Mesenchymal stem cell (in vitro differentiated cells and primary cell): ENCODE data around the gene DNAH10.

Experiments used
- DNase-seq: peaks from one replicate; pipeline ENCODE4 v3.0.0-alpha.2; 2013
- H2AFZ ChIP-seq: one replicate; pipeline ENCODE4 v1.6.1; 2013; ENCODE audit warnings: low read depth, mild to moderate bottlenecking, control low read depth, inconsistent platforms, low read length, moderate library complexity
- H2AK5ac ChIP-seq: 2 replicates; pipeline ENCODE4 v1.6.1; 2013; ENCODE audit warnings: low read length, moderate library complexity, mild to moderate bottlenecking, inconsistent platforms; ENCODE audit not compliant: severe bottlenecking
- H2BK120ac ChIP-seq: one replicate; pipeline ENCODE4 v1.6.1; 2013; ENCODE audit warnings: low read depth, mild to moderate bottlenecking, inconsistent platforms, low read length, moderate library complexity
- H2BK12ac ChIP-seq, 2 experiments: one replicate each; pipeline ENCODE4 v1.6.1; 2013; ENCODE audit warnings: inconsistent platforms in 2 of 2, low read length in 2 of 2, mild to moderate bottlenecking in 2 of 2, moderate library complexity in 2 of 2, control low read depth in 1 of 2
- H2BK15ac ChIP-seq: one replicate; pipeline ENCODE4 v1.6.1; 2013; ENCODE audit warnings: mild to moderate bottlenecking, low read depth, inconsistent platforms; ENCODE audit not compliant: poor library complexity, severe bottlenecking
- H2BK5ac ChIP-seq: 2 replicates; pipeline ENCODE4 v1.6.1; 2013; ENCODE audit warnings: low read depth, mild to moderate bottlenecking, low read length, control low read depth, inconsistent platforms; ENCODE audit not compliant: poor library complexity, severe bottlenecking
- H3K14ac ChIP-seq, 2 experiments: one replicate each; pipeline ENCODE4 v1.6.1; 2013; ENCODE audit warnings: inconsistent platforms in 2 of 2, low read length in 2 of 2, control low read depth in 1 of 2, mild to moderate bottlenecking in 1 of 2, moderate library complexity in 1 of 2
- H3K18ac ChIP-seq, 2 experiments: one replicate each; pipeline ENCODE4 v1.6.1; 2013; ENCODE audit warnings: inconsistent platforms in 2 of 2, low read length in 2 of 2, control low read depth in 1 of 2, low read depth in 1 of 2, mild to moderate bottlenecking in 1 of 2
- H3K23ac ChIP-seq, 2 experiments: one replicate each; pipeline ENCODE4 v1.6.1; 2013; ENCODE audit warnings: inconsistent platforms in 2 of 2, low read length in 2 of 2, mild to moderate bottlenecking in 2 of 2, moderate library complexity in 2 of 2, control low read depth in 1 of 2
- H3K27ac ChIP-seq: 2 replicates; pipeline ENCODE4 v1.5.1; 2013; ENCODE audit warnings: mild to moderate bottlenecking, moderate library complexity, low read length, control low read depth, inconsistent platforms; ENCODE audit not compliant: poor library complexity, severe bottlenecking
- H3K27me3 ChIP-seq, 2 experiments: 2 replicates each; pipeline versions ENCODE4 v1.6.1 to v1.7.0; 2013; ENCODE audit warnings: low read length in 2 of 2, mild to moderate bottlenecking in 2 of 2, moderate library complexity in 2 of 2, control low read depth in 1 of 2, inconsistent platforms in 1 of 2; ENCODE audit not compliant: control insufficient read depth in 1 of 2, insufficient read depth in 1 of 2
- H3K36me3 ChIP-seq, 2 experiments: 2 replicates each; pipeline versions ENCODE4 v1.6.1 to v1.7.0; 2013; ENCODE audit warnings: low read length in 2 of 2, control low read depth in 1 of 2, inconsistent platforms in 1 of 2, low read depth in 1 of 2, mild to moderate bottlenecking in 1 of 2; ENCODE audit not compliant: insufficient read depth in 2 of 2, control insufficient read depth in 1 of 2
- H3K4ac ChIP-seq, 2 experiments: one replicate each; pipeline ENCODE4 v1.6.1; 2013; ENCODE audit warnings: inconsistent platforms in 2 of 2, low read length in 2 of 2, mild to moderate bottlenecking in 2 of 2, moderate library complexity in 2 of 2, control low read depth in 1 of 2, low read depth in 1 of 2
- H3K4me1 ChIP-seq: 2 replicates; pipeline ENCODE4 v1.6.1; 2013; ENCODE audit warnings: low read depth, low read length, control low read depth; ENCODE audit not compliant: control insufficient read depth, insufficient read depth
- H3K4me2 ChIP-seq: 2 replicates; pipeline ENCODE4 v1.6.1; 2013; ENCODE audit warnings: low read length, mild to moderate bottlenecking, inconsistent platforms; ENCODE audit not compliant: poor library complexity, severe bottlenecking
- H3K4me3 ChIP-seq, 2 experiments: 2 replicates each; pipeline versions ENCODE4 v1.5.1 to v1.7.0; 2013; ENCODE audit warnings: low read length in 2 of 2, mild to moderate bottlenecking in 2 of 2, control low read depth in 1 of 2, low read depth in 1 of 2; ENCODE audit not compliant: insufficient read depth in 1 of 2
- H3K79me1 ChIP-seq: replicated peaks from 2 replicates; pipeline ENCODE4 v1.6.1; 2013; ENCODE audit warnings: mild to moderate bottlenecking, control low read depth, low read length, inconsistent platforms; ENCODE audit not compliant: poor library complexity, severe bottlenecking
- H3K9ac ChIP-seq: 2 replicates; pipeline ENCODE4 v1.7.0; 2013; ENCODE audit warnings: mild to moderate bottlenecking, low read length, moderate library complexity
- H3K9me3 ChIP-seq: 2 replicates; pipeline ENCODE4 v1.7.0; 2013; ENCODE audit warnings: mild to moderate bottlenecking, low read length; ENCODE audit not compliant: control insufficient read depth
- H4K8ac ChIP-seq: one replicate; pipeline ENCODE4 v1.6.1; 2013; ENCODE audit warnings: inconsistent platforms, mild to moderate bottlenecking, low read length, moderate library complexity
- H4K91ac ChIP-seq: one replicate; pipeline ENCODE4 v1.6.1; 2013; ENCODE audit warnings: mild to moderate bottlenecking, low read length, inconsistent platforms
- WGBS: methylation state at CpG from one replicate; pipeline ENCODE4 v1.1.7; 2013; ENCODE audit warnings: mixed read lengths; 5-methylcytosine and 5-hydroxymethylcytosine counted together

DNAH10 gene

GRCh38 chr12:123828120-123828519 is 66.0 kb downstream of the DNAH10 start:
- no peaks in the 10 kb centered on the region for H3K4me1 ChIP-seq
- H3K9ac ChIP-seq: no peak overlapping the region
- H3K36me3 ChIP-seq: no peaks in the 10 kb centered on the region
- no peak overlapping the region for H3K4me3 ChIP-seq
- no peak overlapping the region for H2BK120ac ChIP-seq
- no peak overlapping the region for H3K14ac ChIP-seq
- no peak overlapping the region for H3K23ac ChIP-seq
- H3K27ac ChIP-seq: no peak overlapping the region
- no peak overlapping the region for H2AFZ ChIP-seq
- no peak overlapping the region for H2BK12ac ChIP-seq
- H2BK15ac ChIP-seq: no peak overlapping the region
- H3K18ac ChIP-seq: no peak overlapping the region
- 80% methylated on average over 3 of the region's 3 CpGs for WGBS
- peaks cover 45% of the 10 kb centered on the region for H3K9me3 ChIP-seq
- DNase-seq: no peak
- no peak overlapping the region for H3K4me2 ChIP-seq
- no peak overlapping the region for H4K8ac ChIP-seq
- H4K91ac ChIP-seq: no peak overlapping the region
- no peak overlapping the region for H3K4ac ChIP-seq
- peaks cover 12 to 17% of the 10 kb centered on the region in 2 experiments for H3K27me3 ChIP-seq
- no peak overlapping the region for H2AK5ac ChIP-seq
- H3K79me1 ChIP-seq: no peaks in the 10 kb centered on the region
- H2BK5ac ChIP-seq: no peak overlapping the region

GRCh38 chr12:123828854-123829547 is 66.9 kb downstream of the DNAH10 start:
- no peak overlapping the region for H3K14ac ChIP-seq
- no peak overlapping the region for H3K27ac ChIP-seq
- no peak overlapping the region for H2AK5ac ChIP-seq
- no peaks in the 10 kb centered on the region for H3K79me1 ChIP-seq
- no peak overlapping the region for H3K9ac ChIP-seq
- H3K4me2 ChIP-seq: no peak overlapping the region
- no peak overlapping the region for H2BK12ac ChIP-seq
- H4K91ac ChIP-seq: no peak overlapping the region
- no peak overlapping the region for H3K23ac ChIP-seq
- H3K18ac ChIP-seq: no peak overlapping the region
- no peaks in the 10 kb centered on the region for H3K36me3 ChIP-seq
- H2BK120ac ChIP-seq: no peak overlapping the region
- H3K27me3 ChIP-seq: peaks cover 5 to 13% of the 10 kb centered on the region in 2 experiments
- no peak overlapping the region for H3K4me3 ChIP-seq
- H3K4me1 ChIP-seq: no peaks in the 10 kb centered on the region
- H4K8ac ChIP-seq: no peak overlapping the region
- no peak overlapping the region for H3K4ac ChIP-seq
- DNase-seq: no peak
- no peak overlapping the region for H2BK15ac ChIP-seq
- no peak overlapping the region for H2AFZ ChIP-seq
- no peak overlapping the region for H2BK5ac ChIP-seq
- 67% methylated on average over 13 of the region's 13 CpGs for WGBS
- peaks cover 49% of the 10 kb centered on the region for H3K9me3 ChIP-seq

GRCh38 chr12:123829561-123829960 is 67.5 kb downstream of the DNAH10 start:
- Histone ChIP-seq H2BK15ac (no peak overlapping the region), H3K4me3 (peak overlapping the region in 1 of 2 experiments; percentile 15), H2BK5ac (no peak overlapping the region), H3K4me2 (no peak overlapping the region), H3K9ac (no peak overlapping the region), H3K79me1 (no peaks in the 10 kb centered on the region), H3K14ac (no peak overlapping the region), H2BK12ac (no peak overlapping the region), H2BK120ac (no peak overlapping the region), H3K23ac (no peak overlapping the region), H3K4ac (no peak overlapping the region), H3K36me3 (no peaks in the 10 kb centered on the region), H2AK5ac (no peak overlapping the region), H3K4me1 (no peaks in the 10 kb centered on the region), H3K9me3 (peaks cover 51% of the 10 kb centered on the region), H4K91ac (no peak overlapping the region), H3K27ac (no peak overlapping the region), H2AFZ (no peak overlapping the region), H3K18ac (no peak overlapping the region), H4K8ac (no peak overlapping the region), H3K27me3 (peaks cover under 1 to 8% of the 10 kb centered on the region in 2 experiments)
- 76% methylated on average over 5 of the region's 10 CpGs for WGBS
- DNase-seq: peak; percentile 59

- no peak for DNase-seq
- Histone ChIP-seq H4K91ac (no peak overlapping the region), H3K36me3 (no peaks in the 10 kb centered on the region), H3K9me3 (peaks cover 62% of the 10 kb centered on the region), H2BK120ac (no peak overlapping the region), H3K27me3 (peaks cover 0 to 4% of the 10 kb centered on the region in 2 experiments), H2AK5ac (no peak overlapping the region), H2BK5ac (no peak overlapping the region), H3K4ac (no peak overlapping the region), H2BK12ac (no peak overlapping the region), H3K27ac (no peak overlapping the region), H4K8ac (no peak overlapping the region), H3K4me3 (no peak overlapping the region), H2AFZ (no peak overlapping the region), H3K18ac (no peak overlapping the region), H3K4me2 (no peak overlapping the region), H3K4me1 (no peaks in the 10 kb centered on the region), H3K9ac (no peak overlapping the region), H3K79me1 (no peaks in the 10 kb centered on the region), H2BK15ac (no peak overlapping the region), H3K23ac (no peak overlapping the region), H3K14ac (no peak overlapping the region)
- 60% methylated on average over 1 of the region's 2 CpGs for WGBS
These were observed 68.6 kb downstream of the DNAH10 start for GRCh38 chr12:123830675-123831074.
